SU-DHL-6 (cell line): ENCODE data around the gene RFC2.

ENCODE experiments used
- CTCF ChIP-seq: fragments of 200-600 bp; sonication (generic); IDR thresholded peaks from one replicate; pipeline ENCODE4 v1.5.1; 2017; ENCODE audit warnings: antibody characterized with exemption, mild to moderate bottlenecking, low read length, moderate library complexity; ENCODE audit not compliant: insufficient read depth, poor library complexity, severe bottlenecking
- EZH2phosphoT487 ChIP-seq: fragments of 200-600 bp; sonication (generic), shearing (Covaris generic); conservative IDR thresholded peaks from 2 replicates; pipeline ENCODE4 v1.6.1; 2018; ENCODE audit warnings: mild to moderate bottlenecking, antibody characterized with exemption, low read length, moderate library complexity, mixed read lengths

DNA sequence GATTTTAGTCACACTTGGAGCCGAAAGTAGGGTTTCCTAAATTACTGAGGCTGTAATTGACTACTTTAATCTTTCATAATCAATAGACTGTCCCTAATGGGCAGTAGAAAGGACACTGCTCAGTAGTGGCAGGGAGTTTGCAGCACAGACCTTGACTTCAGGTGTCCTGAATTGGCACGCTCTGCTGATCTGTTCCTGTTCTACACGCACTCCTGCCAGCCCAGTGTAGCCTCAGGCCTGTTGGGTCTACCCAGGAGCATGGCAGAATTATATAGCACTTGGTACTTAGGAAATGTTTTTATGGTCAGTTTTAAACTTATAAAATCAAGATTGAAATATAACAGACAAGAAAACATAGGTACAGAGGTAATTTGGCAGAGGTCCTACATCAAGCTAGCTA, 71.1 kb downstream of the RFC2 start:
- TF ChIP-seq CTCF (no peak), EZH2phosphoT487 (no peak)
